Stomach (tissue), 4 donors: Measurements from ENCODE around the gene THADA.

Source experiments
- CTCF ChIP-seq, 7 experiments: fragments of 450-650 bp in 4 of 7; fragments of 200-600 bp in 3 of 7; sonication (generic) in 3 of 7; IDR thresholded peaks; one replicate each; pipeline ENCODE4 v1.5.1; 2016 to 2019; ENCODE audit warnings: antibody characterized with exemption in 7 of 7, control low read depth in 2 of 7, mild to moderate bottlenecking in 1 of 7
- POLR2A ChIP-seq, 4 donors: fragments of 450-650 bp; IDR thresholded peaks; one replicate each; pipeline ENCODE4 v1.6.1; 2016; ENCODE audit warnings: antibody characterized with exemption in 4 of 4, control low read depth in 2 of 4, mild to moderate bottlenecking in 1 of 4, moderate library complexity in 1 of 4

- TF ChIP-seq CTCF (IDR thresholded peaks at IDR 0.05), result no peak
- TF ChIP-seq POLR2A (IDR thresholded peaks at IDR 0.05), result no peak
These were observed 345.8 kb downstream of the THADA start for GRCh38 chr2:43250015-43250414.
